ENCODE measurements around the gene TACO1. TPM values are rescaled to one million over a fixed set of nuclear protein-coding genes. Genes with fewer than 3 reads are reported as not detected.

Gene TACO1
- total RNA-seq, 1 donor from 2014 or later: 24.4 TPM

GRCh38 chr17:63639125-63639524 lies 38.4 kb downstream of the TACO1 start:
- Mint-ChIP-seq H3K4me3 (no peak overlapping the region), H3K36me3 (ENCODE audit: low read depth) (peaks cover 3% of the 10 kb centered on the region), H3K4me1 (peaks cover 5% of the 10 kb centered on the region), H3K9me3 (no peaks in the 10 kb centered on the region), H3K27me3 (ENCODE audit: low read depth) (no peaks in the 10 kb centered on the region), H3K27ac (ENCODE audit: unreplicated experiment) (no peak overlapping the region)
- no peak for DNase-seq (ENCODE audit: low read depth, low spot score)
- no peak for TF ChIP-seq CTCF (conservative IDR thresholded peaks at IDR 0.05)

GRCh38 chr17:63640038-63640437 lies 39.3 kb downstream of the TACO1 start:
- DNase-seq (ENCODE audit: low read depth, low spot score): no peak
- no peaks in the 10 kb centered on the region for H3K9me3 Mint-ChIP-seq
- H3K4me3 Mint-ChIP-seq: no peak overlapping the region
- TF ChIP-seq CTCF (conservative IDR thresholded peaks at IDR 0.05): no peak
- H3K4me1 Mint-ChIP-seq: no peaks in the 10 kb centered on the region
- no peak overlapping the region for H3K27ac Mint-ChIP-seq (ENCODE audit: unreplicated experiment)
- H3K36me3 Mint-ChIP-seq (ENCODE audit: low read depth): peaks cover 3% of the 10 kb centered on the region
- no peaks in the 10 kb centered on the region for H3K27me3 Mint-ChIP-seq (ENCODE audit: low read depth)

DNA sequence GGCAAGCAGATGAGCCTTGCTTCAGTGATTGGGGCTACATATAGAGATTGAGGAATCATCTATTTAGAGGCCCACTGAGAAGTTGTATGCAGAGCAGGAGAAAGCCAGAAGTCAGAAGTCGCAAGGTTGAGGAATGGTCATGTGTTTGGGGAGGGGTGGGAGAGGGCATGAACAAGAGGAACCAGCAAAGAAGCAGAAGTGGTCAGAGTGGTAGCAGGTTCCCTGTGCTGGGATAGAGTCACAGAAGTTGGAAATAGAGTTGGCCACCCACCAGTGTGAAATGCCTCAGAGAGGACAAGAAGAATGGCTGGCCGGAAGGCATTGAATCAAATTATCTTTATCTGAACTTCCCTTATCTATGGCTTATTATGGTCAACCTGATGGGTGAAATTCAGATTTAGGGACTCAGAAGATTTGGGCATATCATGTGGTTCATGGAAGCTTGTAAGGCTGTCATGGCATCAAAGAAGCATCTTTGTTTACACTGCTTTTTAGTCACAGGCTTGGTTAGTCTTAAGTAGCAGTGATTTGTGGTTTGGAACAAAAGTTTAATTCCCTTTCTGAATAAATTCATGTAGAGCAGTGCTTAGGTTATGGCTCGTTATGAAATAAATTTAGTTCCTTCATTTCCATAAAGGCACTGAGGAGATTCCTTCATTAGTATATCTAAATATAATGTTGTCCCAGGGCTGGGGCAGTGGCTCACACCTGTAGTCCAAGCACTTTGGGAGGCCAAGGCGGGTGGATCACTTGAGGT lies 41.2 kb downstream of the TACO1 start:
- Mint-ChIP-seq H3K27ac (ENCODE audit: unreplicated experiment) (no peak overlapping the region), H3K27me3 (ENCODE audit: low read depth) (no peaks in the 10 kb centered on the region)

DNA sequence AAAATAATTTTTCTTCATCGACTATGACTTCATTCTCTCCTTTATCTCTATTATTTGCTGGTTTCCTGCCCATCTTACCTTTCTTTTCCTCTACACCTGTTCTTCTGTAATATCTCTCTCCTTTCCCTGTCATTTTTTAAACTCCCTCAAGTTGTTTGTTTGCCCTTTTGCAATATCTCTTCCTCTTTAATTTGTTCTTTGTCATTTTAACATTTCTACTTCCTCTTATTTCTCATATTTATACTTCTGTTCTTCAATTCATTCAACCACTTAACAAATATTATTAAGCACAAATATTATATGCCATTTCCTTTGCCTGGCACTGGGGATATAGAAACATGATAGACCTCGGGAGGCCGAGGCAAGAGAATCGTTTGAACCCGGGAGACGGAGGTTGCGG lies 44.2 kb downstream of the TACO1 start:
- Mint-ChIP-seq H3K4me1 (no peaks in the 10 kb centered on the region), H3K27ac (ENCODE audit: unreplicated experiment) (peak overlapping the region; percentile 24), H3K36me3 (ENCODE audit: low read depth) (peaks cover 3% of the 10 kb centered on the region), H3K4me3 (no peak overlapping the region), H3K9me3 (no peaks in the 10 kb centered on the region), H3K27me3 (ENCODE audit: low read depth) (no peaks in the 10 kb centered on the region)
- no peak for TF ChIP-seq CTCF (conservative IDR thresholded peaks at IDR 0.05)
- no peak for DNase-seq (ENCODE audit: low read depth, low spot score)

More for the DNA sequence above, 41.2 kb downstream of the TACO1 start:
- H3K9me3 Mint-ChIP-seq: no peaks in the 10 kb centered on the region
- no peak overlapping the region for H3K4me3 Mint-ChIP-seq
- no peak for DNase-seq (ENCODE audit: low read depth, low spot score)
- no peaks in the 10 kb centered on the region for H3K4me1 Mint-ChIP-seq
- TF ChIP-seq CTCF (conservative IDR thresholded peaks at IDR 0.05): no peak
- peaks cover 3% of the 10 kb centered on the region for H3K36me3 Mint-ChIP-seq (ENCODE audit: low read depth)

- Mint-ChIP-seq H3K4me3 (no peak overlapping the region), H3K9me3 (no peaks in the 10 kb centered on the region), H3K27ac (ENCODE audit: unreplicated experiment) (peak overlapping the region; percentile 54), H3K27me3 (ENCODE audit: low read depth) (no peaks in the 10 kb centered on the region), H3K4me1 (no peaks in the 10 kb centered on the region), H3K36me3 (ENCODE audit: low read depth) (peaks cover 3% of the 10 kb centered on the region)
- no peak for DNase-seq (ENCODE audit: low read depth, low spot score)
- TF ChIP-seq CTCF (conservative IDR thresholded peaks at IDR 0.05): no peak
Observed at GRCh38 chr17:63645775-63646487, 45.2 kb downstream of the TACO1 start.

Data from neural crest cell (in vitro differentiated cells).